Activated naive CD4-positive, alpha-beta T cell (primary cell): ENCODE measurements around the gene HSD17B4.
"Not testable (repeated sequence)": the region's sequence is repeated elsewhere in the genome, so short reads cannot be mapped to it uniquely, and the experiment has no call there.

Experiments used
- DNase-seq, 4 experiments: peaks; one replicate each; lab custom pipeline; 2025; lab: John Stamatoyannopoulos, UW

Gene HSD17B4, protein sequence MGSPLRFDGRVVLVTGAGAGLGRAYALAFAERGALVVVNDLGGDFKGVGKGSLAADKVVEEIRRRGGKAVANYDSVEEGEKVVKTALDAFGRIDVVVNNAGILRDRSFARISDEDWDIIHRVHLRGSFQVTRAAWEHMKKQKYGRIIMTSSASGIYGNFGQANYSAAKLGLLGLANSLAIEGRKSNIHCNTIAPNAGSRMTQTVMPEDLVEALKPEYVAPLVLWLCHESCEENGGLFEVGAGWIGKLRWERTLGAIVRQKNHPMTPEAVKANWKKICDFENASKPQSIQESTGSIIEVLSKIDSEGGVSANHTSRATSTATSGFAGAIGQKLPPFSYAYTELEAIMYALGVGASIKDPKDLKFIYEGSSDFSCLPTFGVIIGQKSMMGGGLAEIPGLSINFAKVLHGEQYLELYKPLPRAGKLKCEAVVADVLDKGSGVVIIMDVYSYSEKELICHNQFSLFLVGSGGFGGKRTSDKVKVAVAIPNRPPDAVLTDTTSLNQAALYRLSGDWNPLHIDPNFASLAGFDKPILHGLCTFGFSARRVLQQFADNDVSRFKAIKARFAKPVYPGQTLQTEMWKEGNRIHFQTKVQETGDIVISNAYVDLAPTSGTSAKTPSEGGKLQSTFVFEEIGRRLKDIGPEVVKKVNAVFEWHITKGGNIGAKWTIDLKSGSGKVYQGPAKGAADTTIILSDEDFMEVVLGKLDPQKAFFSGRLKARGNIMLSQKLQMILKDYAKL

GRCh38 chr5:119452373-119453039, at the start of gene HSD17B4:
HSD17B4 (plus strand) TSS chr5:119452497; CDS start chr5:119452576, 79 bp downstream.
- DNase-seq: peak; percentile 49 to 75 (median 70)

- DNase-seq: no peak
Observed at GRCh38 chr5:119402555-119402954, 49.7 kb upstream of the HSD17B4 start.

DNA sequence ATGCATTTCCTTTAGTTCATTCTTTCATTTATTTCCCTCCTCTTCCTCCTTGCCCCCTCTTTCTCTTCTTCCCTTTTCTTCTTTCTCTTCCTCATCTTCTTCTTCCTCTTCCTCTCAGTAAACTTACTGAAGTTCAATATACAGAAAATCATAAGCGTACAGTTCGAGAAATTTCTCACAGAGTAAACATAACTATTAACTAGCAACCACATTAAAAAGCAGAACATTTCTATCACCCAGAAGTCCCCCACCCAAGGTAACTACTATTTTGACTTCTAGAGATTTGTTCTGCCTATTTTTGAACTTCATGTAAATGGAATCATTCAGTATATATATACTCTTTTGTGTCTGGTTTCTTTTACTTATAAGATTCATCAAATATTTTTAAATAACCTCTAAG, 48.3 kb upstream of the HSD17B4 start:
- DNase-seq: no peak

- no peak for DNase-seq
Observed at GRCh38 chr5:119405419-119405818, 46.9 kb upstream of the HSD17B4 start.

- no peak for DNase-seq
Observed at GRCh38 chr5:119406551-119407110, 45.7 kb upstream of the HSD17B4 start.

GRCh38 chr5:119409235-119409815, 43.0 kb upstream of the HSD17B4 start:
- DNase-seq: no peak

GRCh38 chr5:119410448-119411159, 41.7 kb upstream of the HSD17B4 start:
- no peak for DNase-seq

DNA sequence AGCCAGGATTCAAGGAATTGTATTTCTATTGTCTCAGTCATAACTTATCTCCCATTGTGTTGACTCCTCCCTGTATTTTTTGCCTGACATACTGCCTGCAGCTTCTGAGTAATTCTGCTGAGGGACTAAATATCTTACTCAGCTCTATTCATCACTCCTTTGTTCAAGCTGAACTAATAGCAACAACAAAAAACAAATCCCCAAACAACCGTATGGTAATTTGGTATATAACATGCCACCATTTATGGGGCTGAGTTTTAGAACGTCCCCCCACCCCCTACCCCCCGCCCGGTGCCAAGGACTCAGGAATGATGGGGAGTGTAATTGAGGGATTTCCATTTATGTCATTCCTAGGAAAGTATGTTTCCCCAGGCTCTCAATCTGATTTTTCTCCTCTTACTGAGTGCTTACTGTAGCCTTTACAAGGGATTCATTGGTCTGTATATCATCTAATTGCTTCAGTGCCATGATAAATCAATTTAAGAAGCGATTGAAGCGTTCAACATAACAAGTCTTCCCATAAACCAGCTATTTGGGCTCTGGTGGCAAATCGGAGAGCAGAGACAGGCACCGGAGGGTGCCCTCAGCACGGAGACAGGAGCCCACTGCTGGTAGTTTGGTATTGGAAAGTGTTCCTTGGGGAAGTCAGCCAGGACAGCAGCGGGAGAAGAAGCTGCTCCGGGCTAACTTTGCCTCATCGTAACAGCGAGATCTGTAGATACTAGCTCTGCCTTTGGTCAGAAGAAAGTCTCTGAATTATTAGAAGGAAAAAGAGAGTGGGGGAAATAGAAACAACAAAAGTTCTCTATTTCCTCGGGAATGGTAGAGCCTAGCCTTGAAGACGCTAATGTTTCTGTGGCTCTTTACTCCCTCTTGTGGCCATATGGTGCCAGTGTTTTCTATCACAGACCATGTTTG, 40.7 kb upstream of the HSD17B4 start:
- DNase-seq: peak in 2 of 4 experiments; percentile 5 to 11

DNA sequence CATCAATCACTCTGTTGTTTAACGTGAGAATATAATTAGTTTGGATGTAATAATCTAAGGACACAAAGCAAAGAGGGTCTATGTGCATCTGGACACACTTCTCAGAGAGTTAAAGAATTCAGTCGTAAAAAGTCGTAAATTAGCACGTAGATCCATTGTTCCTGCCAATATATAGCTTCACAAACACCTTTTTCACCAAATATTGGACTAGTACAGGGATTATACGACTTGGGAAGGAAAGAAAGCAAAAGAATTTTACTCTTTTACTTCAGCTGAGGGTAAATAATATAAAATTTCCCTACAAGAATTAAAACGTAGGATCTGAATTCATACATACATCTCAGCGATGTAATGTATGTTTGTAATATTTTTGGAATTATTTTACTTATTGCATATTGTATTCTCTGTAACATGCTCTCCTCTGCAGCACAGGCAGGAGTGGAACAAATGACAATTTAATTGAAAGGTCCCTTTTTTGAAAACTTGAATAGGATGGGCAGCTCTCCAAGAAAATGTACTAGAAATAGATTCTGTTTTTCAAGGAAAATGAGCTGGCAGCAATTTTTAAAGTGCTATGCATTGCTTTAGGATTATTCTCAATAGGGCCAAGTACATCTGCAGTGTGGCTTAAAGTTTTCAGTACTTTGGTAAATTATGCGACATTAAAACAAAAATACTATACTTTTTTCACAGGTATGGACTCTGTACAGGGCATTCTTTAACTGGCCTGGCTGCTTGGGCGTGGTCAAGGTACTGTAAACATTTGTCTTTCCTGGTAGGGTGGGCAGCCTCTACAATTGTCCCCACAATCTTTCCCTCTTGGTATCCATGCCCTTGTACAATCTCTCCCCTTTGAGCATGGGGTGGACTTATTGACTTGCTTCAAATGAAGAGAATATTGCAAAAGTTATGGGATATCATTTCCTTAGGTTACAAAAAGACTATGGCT, 39.7 kb upstream of the HSD17B4 start:
- DNase-seq: no peak

DNA sequence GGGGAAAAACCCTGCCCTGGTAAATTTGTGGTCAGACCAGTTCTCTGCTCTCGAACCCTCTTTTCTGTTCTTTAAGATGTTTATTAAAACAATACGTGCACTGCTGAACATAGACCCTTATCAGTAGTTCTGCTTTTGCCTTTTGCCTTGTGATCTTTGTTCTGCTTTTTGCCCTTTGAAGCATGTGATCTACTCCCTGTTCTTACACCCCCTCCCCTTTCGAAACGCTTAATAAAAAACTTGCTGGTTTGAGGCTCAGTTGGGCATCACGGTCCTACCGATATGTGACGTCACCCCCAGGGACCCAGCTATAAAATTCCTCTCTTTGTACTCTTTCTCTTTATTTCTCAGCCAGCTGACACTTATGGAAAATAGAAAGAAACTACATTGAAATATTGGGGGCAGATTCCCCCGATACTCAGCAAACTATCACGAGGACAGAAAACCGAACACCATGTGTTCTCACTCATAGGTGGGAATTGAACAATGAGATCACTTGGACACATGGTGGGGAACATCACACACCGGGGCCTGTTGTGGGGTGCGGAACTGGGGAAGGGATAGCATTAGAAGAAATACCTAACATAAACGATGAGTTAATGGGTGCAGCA, 38.1 kb upstream of the HSD17B4 start:
- not testable (repeated sequence) for DNase-seq

DNA sequence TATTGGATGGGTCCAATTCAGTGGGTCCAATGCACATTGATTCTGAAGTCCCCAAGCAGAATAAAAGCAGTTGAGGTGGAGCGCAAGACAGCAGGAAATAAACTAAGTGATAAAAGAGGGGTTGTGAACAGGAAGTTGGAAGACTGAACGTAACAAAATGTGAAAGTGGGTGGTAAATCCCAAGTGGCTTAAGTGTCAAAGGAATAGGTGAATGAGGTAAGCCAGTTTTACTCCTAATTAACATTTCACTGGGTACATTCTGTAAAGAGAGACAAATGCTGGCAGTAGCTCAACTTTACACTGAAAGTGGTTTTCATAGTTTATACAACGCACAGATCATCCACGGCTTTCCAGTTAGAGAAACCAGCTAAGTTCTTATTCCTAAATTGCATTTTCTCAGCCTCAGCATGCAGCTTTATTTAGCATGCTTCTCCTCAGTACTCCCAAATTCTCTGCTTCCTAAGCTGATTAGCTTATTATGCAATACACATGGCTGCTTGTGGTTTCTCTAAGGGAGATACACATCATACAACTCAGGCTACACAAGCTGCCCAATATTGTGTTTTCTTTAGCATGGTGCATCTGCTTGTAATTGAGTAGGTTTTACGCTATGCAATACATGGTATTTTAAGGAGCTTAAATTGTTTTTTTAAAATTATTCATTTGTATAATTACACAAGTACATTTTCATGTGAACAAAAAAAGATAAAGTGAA, 34.2 kb upstream of the HSD17B4 start:
- DNase-seq: no peak

DNA sequence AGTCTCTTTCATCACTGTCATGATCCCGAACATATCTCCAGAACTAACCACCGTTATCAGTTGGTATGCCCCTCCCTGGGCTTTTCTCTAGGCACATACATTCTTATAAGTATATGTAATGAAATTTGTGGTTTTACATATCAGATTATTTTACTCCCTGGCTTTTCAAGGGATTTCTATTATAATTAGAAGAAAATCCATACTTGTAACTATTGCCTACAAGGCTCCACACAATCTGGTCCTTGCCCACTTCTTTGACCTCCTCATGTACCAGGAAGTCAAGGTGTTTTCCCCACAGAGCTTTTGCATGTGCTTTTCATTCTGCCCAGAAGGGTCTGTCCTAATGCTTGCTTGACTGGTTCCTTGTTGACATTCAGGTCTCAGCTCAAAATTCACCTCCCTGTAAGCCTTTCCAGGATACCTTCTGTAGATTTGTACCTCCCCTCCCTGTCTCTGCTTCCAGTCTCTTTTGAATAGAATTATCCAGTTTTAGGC, 33.6 kb upstream of the HSD17B4 start:
- DNase-seq: no peak

DNA sequence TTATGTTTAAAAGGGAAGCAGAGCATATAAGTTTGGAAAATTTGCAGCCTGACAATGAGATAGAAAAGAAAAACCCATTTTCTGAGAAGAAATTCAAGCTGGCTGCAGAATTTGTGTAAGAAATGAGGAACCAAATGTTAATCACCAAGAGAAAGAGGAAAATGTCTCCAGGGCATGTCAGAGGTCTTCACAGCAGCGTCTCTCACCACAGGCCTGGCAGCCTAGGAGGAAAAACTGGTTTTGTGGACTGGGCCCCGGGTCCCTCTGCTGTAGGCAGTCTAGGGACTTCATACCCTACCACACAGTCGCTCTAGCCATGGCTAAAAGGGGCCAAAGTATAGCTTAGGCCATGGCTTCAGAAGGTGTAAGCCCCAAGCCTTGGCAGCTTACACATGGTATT, 32.1 kb upstream of the HSD17B4 start:
- DNase-seq: no peak

GRCh38 chr5:119426057-119426456, 26.2 kb upstream of the HSD17B4 start:
- DNase-seq: no peak

DNA sequence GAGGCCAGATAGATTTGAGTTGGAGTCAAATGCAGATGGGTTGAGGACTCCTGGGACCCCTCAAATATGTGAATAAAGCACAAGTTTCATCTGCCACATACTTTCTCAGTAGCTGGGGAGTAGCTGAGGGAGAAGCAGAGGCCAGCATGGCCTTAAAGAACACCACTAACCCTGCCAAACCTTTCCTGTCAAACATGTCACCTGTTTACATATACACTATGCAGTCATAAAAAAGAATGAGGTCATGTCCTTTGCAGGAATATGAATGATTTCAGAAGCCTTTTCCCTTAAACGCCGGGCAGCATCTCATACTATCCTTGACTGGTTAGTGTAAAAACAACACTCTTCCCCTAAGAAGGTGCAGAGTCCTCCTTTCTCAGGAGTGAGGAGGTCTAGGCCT, 25.2 kb upstream of the HSD17B4 start:
- DNase-seq: no peak

DNA sequence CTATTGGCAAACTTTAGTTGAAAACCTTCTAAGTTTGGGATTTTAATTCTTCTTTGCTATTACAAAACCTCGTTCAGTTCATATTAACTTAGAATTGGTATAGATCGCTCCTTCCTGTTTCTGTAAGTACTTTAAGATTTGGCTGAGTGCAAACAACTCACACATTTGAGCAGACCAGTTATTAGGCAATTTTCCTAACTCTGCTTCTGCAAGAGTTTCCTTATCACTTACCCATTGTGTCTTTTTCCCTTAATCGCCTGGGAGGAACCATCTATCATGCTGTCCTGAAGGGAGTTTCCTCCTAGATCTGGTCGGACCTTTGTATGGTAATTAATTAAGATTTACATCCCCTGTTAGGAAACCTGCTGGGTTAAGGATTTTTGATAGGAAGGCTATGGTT, 24.7 kb upstream of the HSD17B4 start:
- DNase-seq: not testable (repeated sequence)

DNA sequence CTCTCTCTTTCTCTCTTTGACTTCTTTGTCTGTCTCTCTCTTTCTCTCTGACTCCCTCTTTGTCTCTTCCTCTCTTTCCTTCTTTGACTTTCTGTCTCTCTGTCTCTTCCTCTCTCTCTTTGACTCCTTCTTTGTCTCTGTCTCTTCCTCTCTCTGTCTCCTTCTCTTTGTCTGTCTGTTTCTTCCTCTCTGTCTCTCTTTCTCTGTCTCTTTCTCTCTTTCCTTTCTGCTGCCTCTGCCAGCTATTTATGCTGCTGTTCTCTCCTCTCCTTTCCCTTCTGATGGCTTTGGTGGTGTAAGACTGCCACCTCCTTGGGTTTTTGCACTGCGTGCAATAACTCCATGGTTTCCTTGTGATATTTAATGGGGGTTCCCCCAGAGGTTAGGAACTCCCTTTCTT, 24.1 kb upstream of the HSD17B4 start:
- not testable (repeated sequence) for DNase-seq

DNA sequence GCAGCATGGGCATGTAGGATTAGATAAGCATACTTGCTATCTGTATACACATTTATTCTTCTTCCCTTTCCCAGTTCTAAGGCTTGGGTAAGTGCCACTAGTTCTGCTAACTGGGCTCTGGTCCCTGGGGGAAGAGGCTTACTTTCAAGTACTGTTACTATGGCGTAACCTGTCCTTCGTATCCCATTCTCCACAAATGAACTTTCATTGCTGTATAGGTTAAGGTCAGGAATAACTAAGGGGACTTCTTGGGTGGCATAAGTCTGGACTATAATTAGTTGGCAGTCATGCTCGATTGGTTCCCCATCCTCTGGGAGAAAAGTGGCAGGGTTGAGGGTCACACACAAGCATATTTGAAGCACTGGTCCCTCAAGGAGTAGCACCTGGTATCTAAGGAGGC, 23.7 kb upstream of the HSD17B4 start:
- DNase-seq: not testable (repeated sequence)
